ENCODE data around the gene FAT4.
A peak's percentile ranks its signal among the peaks of the same experiment; 100 is the strongest.

The FAT4 gene

DNA sequence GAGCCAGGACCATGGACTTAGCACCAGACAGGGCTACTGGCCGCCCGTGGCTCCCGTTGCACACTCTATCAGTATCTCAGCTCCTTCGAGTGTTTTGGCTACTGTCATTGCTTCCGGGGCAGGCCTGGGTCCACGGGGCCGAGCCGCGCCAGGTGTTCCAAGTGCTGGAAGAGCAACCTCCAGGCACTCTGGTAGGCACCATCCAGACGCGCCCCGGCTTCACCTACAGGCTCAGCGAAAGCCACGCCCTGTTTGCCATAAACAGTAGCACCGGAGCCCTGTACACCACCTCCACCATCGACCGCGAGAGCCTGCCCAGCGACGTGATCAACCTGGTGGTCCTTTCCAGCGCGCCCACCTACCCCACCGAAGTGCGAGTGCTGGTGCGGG, 1.6 kb downstream of the FAT4 start:
- DNase-seq (ENCODE audit: low read depth, low spot score) = no peak

DNA sequence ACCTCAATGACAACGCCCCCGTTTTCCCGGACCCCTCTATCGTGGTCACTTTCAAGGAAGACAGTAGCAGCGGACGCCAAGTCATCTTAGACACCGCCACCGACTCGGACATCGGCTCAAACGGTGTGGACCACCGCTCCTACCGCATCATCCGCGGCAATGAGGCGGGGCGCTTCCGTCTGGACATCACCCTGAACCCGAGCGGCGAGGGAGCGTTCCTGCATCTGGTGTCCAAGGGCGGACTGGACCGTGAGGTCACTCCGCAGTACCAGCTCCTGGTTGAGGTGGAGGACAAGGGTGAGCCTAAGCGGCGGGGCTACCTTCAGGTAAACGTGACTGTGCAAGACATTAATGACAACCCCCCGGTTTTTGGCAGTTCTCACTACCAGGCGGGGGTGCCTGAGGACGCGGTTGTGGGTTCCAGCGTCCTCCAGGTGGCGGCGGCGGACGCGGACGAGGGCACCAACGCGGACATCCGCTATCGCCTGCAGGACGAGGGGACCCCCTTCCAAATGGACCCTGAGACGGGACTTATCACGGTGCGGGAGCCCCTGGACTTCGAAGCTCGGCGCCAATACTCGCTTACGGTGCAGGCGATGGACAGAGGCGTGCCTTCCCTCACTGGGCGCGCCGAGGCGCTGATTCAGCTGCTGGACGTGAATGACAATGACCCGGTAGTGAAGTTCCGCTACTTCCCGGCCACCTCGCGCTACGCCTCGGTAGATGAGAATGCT, 2.2 kb downstream of the FAT4 start:
- DNase-seq (ENCODE audit: low read depth, low spot score) = no peak

DNA sequence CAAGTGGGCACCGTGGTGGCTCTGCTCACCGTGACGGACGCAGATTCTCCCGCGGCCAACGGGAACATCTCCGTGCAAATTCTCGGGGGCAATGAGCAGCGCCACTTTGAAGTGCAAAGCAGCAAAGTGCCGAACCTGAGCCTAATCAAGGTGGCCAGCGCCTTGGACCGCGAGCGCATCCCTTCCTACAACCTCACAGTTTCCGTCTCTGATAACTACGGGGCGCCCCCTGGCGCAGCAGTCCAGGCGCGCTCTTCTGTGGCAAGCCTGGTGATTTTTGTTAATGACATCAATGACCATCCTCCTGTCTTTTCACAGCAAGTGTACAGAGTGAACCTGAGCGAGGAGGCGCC, 2.7 kb downstream of the FAT4 start:
- DNase-seq (ENCODE audit: low read depth, low spot score) = no peak

DNA sequence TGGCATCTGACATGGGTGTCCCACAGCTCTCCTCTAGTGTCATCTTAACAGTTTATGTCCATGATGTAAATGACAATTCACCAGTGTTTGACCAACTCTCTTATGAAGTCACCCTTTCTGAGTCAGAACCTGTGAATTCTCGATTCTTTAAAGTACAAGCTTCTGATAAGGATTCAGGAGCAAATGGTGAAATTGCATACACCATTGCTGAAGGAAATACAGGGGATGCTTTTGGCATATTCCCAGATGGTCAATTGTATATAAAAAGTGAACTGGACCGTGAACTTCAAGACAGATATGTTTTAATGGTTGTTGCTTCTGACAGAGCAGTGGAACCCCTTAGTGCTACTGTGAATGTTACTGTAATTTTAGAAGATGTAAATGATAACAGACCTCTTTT, 4.6 kb downstream of the FAT4 start:
- no peak for DNase-seq (ENCODE audit: low read depth, low spot score)

DNA sequence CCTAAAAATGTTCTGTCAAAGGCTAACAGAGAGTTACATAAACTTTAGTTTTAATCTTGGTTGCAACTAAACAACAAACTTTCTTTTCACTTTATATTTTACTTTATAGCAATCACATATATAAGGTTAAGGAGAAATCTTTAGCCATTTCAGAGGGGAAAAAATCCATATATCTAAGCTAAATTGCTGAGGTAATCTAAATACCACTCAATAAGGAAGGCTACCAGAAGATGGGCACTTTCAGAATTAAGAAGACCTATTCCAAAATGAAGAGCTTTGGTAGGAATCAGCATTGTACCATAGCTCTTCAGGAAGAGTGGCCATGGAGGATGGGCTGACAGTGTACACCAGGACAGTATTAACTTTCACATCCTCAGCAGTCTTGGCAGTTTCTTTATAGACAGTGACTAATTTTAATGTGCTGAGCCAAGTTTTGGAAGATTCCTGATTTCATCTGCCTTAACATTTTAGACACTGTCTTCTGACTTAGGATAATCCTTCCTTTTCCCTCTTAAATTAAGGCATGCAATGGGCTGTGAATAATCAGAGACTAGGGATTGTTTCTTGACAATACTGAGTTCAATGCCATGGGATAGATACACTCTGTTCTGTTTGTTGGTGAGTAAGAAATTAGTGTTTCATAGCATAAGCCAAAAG, 7.1 kb downstream of the FAT4 start:
- DNase-seq (ENCODE audit: low read depth, low spot score) = peak; percentile 30

DNA sequence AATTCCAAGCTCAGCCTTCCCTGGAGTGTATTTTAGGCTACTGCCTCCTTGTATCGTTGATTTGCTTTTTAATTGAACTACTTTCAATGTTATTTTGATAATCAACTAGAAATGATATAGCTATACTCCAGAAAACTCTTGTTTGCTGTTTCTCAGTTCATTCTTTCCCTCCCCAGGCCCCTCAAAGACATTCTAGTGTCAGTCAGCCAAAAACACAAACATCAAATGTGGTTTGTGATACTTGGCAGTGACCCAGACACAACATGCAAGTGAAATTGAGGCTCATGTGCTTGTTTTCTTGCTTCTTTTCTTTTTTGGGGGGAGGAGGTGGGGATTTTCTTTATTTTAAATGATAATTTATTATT, 7.6 kb downstream of the FAT4 start:
- DNase-seq (ENCODE audit: low read depth, low spot score) = peak; percentile 53

DNA sequence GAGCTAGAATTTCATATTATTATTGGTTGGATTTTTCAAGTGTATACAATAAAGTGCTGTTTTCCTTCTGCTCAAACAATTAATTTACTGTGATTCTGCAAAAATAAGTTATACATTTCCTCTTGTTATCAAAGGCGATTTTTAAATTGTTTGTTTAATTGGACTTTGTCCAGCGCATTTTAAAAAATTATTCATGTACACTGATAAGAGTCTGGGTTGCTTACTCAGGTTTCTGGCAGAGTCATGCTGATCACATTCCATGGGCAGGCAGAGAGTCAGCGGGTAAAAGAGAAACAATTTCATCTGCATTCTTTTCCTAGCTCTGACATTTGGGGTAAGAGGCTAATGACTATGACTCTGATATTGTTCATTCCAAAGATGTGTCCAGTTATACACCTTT, 8.9 kb downstream of the FAT4 start:
- no peak for DNase-seq (ENCODE audit: low read depth, low spot score)

DNA sequence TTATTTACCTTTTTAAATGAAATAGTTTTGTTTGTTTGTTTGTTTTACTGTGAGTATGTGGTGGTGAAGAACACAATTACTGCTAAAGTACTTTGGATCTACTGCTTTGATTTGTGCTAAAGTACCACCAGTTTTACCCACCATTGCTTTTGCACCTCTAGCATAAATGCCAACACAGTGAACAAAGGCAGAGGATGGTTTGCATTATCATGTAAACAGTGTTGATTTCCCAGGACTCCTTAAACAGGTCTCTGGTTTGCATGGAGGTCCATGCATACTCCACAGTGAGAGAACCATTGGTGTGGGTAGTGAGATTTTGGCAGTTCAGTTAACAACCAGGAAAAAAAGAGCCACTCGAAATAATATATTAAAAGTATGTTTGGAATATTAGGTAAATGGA, 11.0 kb downstream of the FAT4 start:
- no peak for DNase-seq (ENCODE audit: low read depth, low spot score)

DNA sequence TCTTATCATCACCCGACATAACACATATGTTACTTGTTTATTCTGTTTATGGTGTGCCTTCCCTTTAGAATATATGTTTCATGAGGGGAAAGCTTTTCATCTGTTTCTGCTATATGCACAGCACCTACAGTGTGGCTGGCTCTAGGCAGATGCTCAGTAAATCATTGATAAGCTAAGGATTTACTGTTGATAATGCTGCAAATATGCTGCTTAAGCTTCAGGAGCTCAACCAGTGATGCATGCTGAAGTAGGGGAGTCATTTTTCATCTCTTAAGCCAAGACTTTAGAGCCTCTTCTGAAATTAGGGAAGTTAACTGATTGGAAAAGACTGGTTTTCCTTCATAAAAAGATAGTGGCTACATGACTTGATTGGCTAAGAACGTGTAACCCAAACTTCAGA, 16.4 kb downstream of the FAT4 start:
- DNase-seq (ENCODE audit: low read depth, low spot score) = no peak

DNA sequence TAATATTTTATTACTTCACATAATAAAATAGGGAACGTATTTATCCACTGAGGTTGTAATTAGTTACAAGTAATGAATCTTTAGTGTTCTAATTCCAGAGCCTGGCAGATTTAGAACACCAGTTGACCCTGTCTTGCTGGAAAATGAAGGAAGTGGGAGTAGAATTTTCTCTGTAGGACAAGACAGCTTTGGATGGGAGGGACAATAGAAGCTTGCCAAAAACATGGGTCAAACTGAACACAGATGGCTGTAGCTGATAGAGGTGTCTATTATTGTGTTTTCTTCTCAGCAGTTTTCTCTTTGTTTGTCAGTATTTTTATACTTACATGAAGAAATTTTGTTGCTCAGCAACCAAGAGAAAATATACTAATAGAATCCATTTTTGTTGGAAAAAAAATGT, 20.2 kb downstream of the FAT4 start:
- no peak for DNase-seq (ENCODE audit: low read depth, low spot score)

DNA sequence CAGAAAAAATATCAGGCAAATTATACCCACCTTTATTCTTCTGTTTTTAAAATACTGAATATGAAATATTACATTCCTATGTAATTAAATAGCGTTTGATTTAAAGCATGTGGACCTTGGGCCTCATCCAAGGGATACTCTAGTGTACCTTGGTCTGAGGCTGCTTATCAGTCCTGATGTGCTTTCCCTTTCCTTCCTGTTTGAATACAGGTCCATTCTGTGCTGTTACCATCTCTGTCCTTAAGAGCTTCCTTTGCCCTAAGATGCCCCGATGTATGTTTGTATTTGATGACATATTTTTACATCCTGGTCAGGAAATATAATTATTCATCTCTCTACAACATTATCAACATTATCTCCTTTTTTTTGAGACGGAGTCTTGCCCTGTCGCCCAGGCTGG, 24.1 kb downstream of the FAT4 start:
- DNase-seq (ENCODE audit: low read depth, low spot score) = no peak

DNA sequence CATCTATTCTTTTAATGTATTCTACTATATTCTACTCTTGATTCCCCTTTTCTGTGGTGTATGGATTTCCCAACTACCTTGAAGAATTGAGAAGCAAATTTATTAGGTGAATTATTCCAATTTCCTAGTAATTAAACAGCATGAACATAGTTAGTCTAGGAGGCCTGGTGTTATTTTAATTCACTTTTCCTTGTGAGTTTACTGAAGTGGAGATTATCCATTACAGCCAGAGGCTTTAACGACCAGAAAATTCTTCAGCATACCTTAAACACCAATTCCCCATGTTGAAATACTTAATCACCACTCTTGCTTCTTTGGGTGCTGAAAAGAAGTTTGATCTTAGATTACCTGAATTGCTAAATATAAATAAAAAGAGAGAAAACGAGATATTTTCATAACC, 29.4 kb downstream of the FAT4 start:
- no peak for DNase-seq (ENCODE audit: low read depth, low spot score)

DNA sequence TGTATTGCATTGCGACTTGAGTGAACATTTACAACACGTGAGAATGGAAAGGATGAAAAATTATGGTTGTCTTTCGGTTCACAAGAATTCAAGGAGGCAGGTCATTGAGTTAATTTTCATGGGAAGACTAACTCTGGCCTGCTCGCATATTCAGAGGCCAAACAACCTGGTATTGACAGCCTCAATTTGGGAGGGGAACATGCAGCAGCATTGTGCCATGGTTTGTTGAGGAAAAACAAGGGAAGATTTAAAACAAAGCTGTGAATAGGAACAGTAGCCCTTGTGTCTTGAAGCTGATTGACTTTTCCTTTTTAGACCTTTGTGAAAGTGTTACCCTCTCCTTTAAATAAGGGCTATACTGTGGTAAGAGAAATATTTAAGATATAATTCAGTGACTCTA, 31.9 kb downstream of the FAT4 start:
- DNase-seq (ENCODE audit: low read depth, low spot score) = no peak

DNA sequence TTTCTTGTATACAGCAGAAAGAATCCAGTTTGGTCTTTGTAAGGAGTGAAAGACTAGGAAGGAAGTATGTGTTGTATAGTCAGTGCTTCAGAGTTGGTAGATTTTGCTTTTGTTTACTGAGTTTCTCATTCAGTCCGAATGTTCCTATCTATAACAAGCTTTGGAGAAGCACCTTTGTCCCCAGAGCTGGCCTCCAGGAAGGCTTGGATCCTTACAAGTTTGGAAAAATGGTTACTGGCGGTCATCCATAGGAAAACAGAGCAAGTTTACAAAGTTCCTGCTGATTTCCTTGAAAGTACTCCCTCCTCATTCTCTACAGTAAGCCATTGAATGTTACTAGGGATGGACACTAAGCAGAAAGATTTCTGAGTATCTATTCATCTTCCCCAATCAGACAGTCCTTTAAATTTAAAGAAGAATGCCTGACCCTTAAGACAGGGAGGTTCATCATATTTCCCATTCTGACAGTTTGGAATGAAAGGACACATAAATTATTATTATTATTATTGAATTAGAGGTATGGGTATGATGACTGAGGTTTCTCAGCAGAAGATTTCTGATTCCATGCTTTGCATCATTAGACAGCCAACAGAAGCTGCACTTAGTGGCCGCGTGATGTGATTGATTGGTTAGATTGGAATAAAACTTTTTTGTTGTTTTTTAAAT, 35.8 kb downstream of the FAT4 start:
- no peak for DNase-seq (ENCODE audit: low read depth, low spot score)

DNA sequence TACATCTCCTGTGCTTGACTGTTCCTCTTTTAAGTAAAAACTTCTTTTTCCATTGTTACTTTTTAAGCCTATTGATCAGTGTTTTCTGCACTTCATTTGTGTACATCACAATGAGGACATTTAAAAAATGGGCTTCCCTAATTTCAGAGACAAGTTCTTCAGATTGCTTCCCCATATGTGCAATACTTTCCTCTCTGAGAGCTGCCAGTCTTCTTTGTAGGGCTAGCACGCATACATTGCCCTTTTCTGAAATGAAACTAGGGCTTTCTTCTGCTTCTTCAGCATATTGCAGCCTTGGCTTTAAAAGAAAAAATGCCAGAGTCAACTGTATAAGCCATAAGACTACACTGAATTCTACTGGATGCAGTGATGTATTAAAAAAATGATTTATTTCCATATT, 37.8 kb downstream of the FAT4 start:
- no peak for DNase-seq (ENCODE audit: low read depth, low spot score)

DNA sequence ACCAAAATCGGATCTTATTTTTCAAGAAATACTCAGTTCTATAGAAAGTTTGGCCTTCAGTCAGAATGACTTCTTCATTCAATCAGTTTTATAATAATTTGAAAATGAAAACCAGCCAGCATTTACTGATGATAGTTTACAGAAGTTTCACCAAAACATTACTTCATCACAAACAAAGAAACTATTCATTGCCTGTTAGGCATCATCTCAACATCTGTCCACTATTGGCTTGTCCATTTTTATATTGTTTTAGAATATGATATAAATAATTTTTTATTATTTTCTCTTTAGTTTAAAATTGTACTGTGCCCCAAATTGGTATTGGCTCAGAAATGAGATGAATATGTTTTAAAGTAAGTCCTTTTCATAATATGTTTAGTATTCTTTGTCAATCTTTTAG, 38.4 kb downstream of the FAT4 start:
- DNase-seq (ENCODE audit: low read depth, low spot score) = no peak

DNA sequence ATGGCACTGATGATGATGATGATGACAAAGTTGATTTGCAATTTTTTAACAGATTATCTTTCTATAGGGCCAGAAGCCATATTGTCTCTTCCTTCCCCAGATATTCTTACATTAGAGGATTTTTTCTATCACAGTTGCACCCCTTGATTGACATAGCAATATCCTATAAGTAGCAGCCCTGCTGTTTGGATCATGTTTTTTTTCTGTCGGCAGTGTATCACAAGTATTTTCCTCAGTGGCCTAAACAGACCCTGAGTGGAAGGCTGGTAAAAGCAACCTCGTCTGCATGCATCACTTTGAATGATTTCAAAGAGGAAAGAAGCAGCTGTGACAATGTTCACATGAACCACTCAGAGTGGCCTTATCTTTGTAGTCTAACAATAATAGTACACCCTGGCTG, 41.0 kb downstream of the FAT4 start:
- no peak for DNase-seq (ENCODE audit: low read depth, low spot score)

DNA sequence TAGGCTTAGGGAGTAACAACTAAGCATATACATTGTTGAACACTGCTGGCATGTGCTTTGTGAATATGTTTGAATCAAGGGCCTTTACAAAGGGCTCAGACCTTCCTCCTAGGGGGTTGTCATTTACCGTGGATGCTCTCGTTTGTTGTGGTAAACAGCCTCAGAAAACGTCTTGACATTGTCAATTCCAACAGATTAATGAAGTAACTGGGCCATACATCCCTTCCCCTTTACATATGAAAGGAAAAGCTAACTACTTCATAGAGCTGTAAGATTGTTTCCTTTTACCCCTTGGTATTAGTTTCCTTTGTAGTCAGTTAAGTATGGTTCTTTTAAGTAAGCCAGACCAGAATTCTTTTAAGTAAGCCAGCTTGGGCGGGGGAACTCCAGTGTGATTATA, 42.9 kb downstream of the FAT4 start:
- DNase-seq (ENCODE audit: low read depth, low spot score) = no peak

DNA sequence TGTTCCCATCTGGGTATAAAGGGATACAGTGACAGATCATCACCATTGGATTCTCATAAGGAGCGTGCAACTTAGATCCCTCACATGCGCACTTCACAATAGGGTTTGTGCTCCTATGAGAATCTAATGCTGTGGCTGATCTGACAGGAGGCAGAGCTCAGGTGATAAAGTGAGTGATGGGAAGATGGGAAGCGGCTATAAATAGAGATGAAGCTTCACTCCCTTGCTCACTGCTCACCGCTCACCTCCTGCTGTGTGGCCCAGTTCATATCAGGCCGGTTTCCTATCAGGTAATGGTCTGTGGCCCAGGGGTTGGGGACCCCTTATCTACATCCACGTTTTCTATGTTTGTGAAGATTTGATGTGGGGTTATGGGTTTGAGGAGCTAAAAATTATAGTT, 43.7 kb downstream of the FAT4 start:
- no peak for DNase-seq (ENCODE audit: low read depth, low spot score)

DNA sequence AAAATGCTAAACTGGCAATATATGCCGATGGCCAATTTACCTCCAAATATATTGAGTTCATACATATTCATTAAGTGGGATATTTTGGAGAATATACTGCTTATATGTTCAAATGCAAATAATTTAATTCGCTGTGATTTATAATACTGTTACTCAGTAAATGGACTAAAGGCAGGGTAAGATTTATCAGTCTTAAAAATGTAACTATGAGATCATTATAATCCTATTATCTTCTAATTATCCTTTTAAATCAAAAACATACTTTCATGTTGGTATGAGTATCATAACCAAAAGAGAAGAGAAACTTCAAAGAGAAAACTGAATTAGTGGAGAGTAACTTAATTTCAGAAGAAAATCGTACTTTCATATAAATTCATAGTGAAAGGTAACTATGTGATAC, 44.6 kb downstream of the FAT4 start:
- DNase-seq (ENCODE audit: low read depth, low spot score) = no peak

DNA sequence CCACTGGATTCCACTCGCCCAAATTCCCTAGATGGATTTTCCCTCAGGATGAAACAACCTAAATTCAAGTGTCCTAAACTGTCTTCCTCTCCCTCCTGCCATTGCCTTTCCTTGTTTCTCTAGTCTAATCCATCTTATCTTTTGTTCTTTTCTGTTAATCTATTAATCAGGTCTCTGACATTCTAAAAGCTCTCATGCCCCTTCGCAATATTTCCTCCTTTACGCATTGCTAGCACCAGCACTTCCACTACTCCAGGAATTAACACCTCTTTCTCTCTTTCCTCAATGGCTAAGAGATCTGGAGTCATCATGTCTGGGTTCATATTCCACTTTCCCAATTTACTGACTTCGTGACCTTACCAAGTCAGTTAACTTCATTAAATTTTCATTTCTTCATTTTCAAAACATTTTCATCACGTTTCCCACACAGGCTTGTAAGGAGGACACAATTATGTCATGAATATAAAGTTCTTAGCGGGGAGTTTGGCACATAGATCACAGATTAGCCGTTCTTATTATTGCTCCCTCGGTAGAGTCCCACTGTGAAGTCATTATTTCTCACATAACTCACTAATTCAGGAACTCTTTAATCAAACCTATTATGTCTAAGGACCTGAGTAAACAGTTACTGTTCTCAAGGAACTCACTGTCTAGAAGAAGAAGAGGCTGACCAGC, 45.3 kb downstream of the FAT4 start:
- no peak for DNase-seq (ENCODE audit: low read depth, low spot score)

DNA sequence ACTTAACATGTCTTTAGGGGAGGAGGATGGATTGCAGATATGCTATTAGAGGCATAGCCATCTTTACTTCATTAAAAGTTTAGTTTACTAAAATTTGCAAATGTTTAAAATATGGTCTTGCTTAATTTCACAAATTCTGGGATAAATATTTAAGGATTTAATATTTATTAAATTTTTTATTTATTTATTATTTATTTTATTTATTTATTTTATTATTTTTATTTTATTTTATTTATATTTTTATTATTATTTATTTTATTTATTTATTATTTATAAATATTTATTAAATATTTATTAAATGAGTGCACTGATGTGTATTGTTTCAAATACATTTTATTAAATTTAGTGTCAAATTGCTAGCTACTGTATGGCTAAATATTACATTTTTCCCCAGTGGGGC, 46.0 kb downstream of the FAT4 start:
- no peak for DNase-seq (ENCODE audit: low read depth, low spot score)
